Natural killer cell (primary cell): ENCODE measurements around the gene DCAF5. TPM values are rescaled to one million over a fixed set of nuclear protein-coding genes. Genes with fewer than 3 reads are reported as not detected.
A peak's percentile ranks its signal among the peaks of the same experiment; 100 is the strongest.

Source experiments
- ATAC-seq, 3 donors: fragments of 150-1000 bp in 2 of 3; fragments of 200-7000 bp in 1 of 3; cut with Tn5 transposase; 1 replicate in 1 of 3; 2 replicates in 2 of 3; pipeline ENCODE4 v1.10.0; 2021; ENCODE audit warnings: mild to moderate bottlenecking in 2 of 3, moderate library complexity in 2 of 3
- DNase-seq, 2 donors: peaks; one replicate each; pipeline versions ENCODE4 v3.0.0 to v3.0.0-alpha.2; 2013 to 2021; ENCODE audit warnings: mixed read lengths in 1 of 2
- H3K27ac ChIP-seq: one replicate; pipeline ENCODE4 v1.5.1; 2013; ENCODE audit warnings: mild to moderate bottlenecking, low read length
- H3K27me3 ChIP-seq: one replicate; pipeline ENCODE4 v1.6.1; 2013; ENCODE audit warnings: low read length; ENCODE audit not compliant: control insufficient read depth, insufficient read depth
- H3K36me3 ChIP-seq: one replicate; pipeline ENCODE4 v1.6.1; 2013; ENCODE audit warnings: low read length; ENCODE audit not compliant: control insufficient read depth, insufficient read depth
- H3K4me1 ChIP-seq: one replicate; pipeline ENCODE4 v1.6.1; 2013; ENCODE audit warnings: low read length; ENCODE audit not compliant: control insufficient read depth, insufficient read depth
- H3K4me3 ChIP-seq: one replicate; pipeline ENCODE4 v1.5.1; 2013; ENCODE audit warnings: low read length
- H3K9me3 ChIP-seq: one replicate; pipeline ENCODE4 v1.6.1; 2013; ENCODE audit warnings: low read length; ENCODE audit not compliant: control insufficient read depth, insufficient read depth
- H3K27ac Mint-ChIP-seq, 2 donors: one replicate each; pipeline ENCODE4 v1.8.0; 2022; ENCODE audit warnings: mild to moderate bottlenecking in 2 of 2, mixed read lengths in 2 of 2, moderate library complexity in 1 of 2
- H3K27me3 Mint-ChIP-seq, 2 donors: one replicate each; pipeline ENCODE4 v1.8.0; 2022; ENCODE audit warnings: low read depth in 2 of 2, mixed read lengths in 2 of 2
- H3K36me3 Mint-ChIP-seq: one replicate; pipeline ENCODE4 v1.8.0; 2022; ENCODE audit warnings: mixed read lengths
- H3K4me1 Mint-ChIP-seq, 2 donors: one replicate each; pipeline ENCODE4 v1.8.0; 2022; ENCODE audit warnings: mixed read lengths in 2 of 2
- H3K4me3 Mint-ChIP-seq: one replicate; pipeline ENCODE4 v1.8.0; 2022; ENCODE audit warnings: mild to moderate bottlenecking, moderate library complexity, mixed read lengths
- H3K9me3 Mint-ChIP-seq, 2 donors: one replicate each; pipeline ENCODE4 v1.8.0; 2022; ENCODE audit warnings: mixed read lengths in 2 of 2
- WGBS: methylation state at CpG from one replicate; pipeline ENCODE4 v1.1.7; 2013; ENCODE audit warnings: missing lambda C conversion rate; ENCODE audit not compliant: insufficient coverage; 5-methylcytosine and 5-hydroxymethylcytosine counted together
- intact Hi-C: fragments of 100-400 bp; cut with micrococcal nuclease; formaldehyde crosslinking; loops from one replicate; pipeline ENCODE4 v1.14.2; 2022
- total RNA-seq, 4 donors: library from RNA; stranded (reverse); fragments of 120-200 nt in 1 of 4; gene quantifications; one replicate each; pipeline versions ENCODE4 v1.2.3 to v1.2.4, GENCODE V29; 2013 to 2022
- TF ChIP-seq, protein P1 (sequence below): fragments of 200-600 bp; IDR thresholded peaks from one replicate; pipeline ENCODE4 v1.8.0; 2022; ENCODE audit warnings: antibody characterized with exemption

DCAF5 gene
- total RNA-seq, 3 donors from 2014 or later (not counting 1 experiment from before 2014, with no cell fraction given): 92.0 to 112 (median 99.2) TPM

DNA sequence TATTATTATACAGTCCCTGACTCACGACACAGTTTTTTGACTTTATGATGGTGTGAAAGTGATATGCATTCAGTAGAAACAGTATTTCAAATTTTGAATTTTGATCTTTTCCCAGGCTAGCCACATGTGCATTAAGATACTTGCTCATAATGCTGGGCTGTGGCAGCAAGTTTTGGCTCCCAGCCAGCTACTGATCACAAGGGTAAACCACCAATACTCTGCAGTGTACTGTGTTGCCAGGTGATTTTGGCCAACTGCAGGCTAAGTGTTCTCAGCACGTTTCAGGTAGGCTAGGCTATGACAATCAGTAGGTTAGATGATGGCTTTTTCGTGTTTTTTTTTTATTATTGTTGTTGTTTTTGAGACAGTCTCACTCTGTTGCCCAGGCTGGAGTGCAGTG lies 104.5 kb downstream of the DCAF5 start:
- 80% methylated on average over 2 of the region's 3 CpGs for WGBS
- no peak for ATAC-seq
- H3K27me3 Mint-ChIP-seq: peaks cover 0 to 2% of the 10 kb centered on the region in 2 donors

GRCh38 chr14:69047255-69047654 lies 105.7 kb downstream of the DCAF5 start:
- intact Hi-C loops: no loop called here
- TF ChIP-seq, protein P1, sequence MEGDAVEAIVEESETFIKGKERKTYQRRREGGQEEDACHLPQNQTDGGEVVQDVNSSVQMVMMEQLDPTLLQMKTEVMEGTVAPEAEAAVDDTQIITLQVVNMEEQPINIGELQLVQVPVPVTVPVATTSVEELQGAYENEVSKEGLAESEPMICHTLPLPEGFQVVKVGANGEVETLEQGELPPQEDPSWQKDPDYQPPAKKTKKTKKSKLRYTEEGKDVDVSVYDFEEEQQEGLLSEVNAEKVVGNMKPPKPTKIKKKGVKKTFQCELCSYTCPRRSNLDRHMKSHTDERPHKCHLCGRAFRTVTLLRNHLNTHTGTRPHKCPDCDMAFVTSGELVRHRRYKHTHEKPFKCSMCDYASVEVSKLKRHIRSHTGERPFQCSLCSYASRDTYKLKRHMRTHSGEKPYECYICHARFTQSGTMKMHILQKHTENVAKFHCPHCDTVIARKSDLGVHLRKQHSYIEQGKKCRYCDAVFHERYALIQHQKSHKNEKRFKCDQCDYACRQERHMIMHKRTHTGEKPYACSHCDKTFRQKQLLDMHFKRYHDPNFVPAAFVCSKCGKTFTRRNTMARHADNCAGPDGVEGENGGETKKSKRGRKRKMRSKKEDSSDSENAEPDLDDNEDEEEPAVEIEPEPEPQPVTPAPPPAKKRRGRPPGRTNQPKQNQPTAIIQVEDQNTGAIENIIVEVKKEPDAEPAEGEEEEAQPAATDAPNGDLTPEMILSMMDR: no peak
- Histone ChIP-seq H3K27me3 (no peaks in the 10 kb centered on the region), H3K4me1 (peaks cover 11% of the 10 kb centered on the region), H3K27ac (no peak overlapping the region), H3K9me3 (no peaks in the 10 kb centered on the region), H3K36me3 (peaks cover 6% of the 10 kb centered on the region), H3K4me3 (no peak overlapping the region)
- Mint-ChIP-seq H3K27ac (peak overlapping the region in 1 of 2 donors; percentile 45), H3K36me3 (no peaks in the 10 kb centered on the region), H3K4me3 (no peak overlapping the region), H3K4me1 (peaks cover 15 to 29% of the 10 kb centered on the region in 2 donors), H3K9me3 (no peaks in the 10 kb centered on the region), H3K27me3 (peaks cover 0 to 3% of the 10 kb centered on the region in 2 donors)
- ATAC-seq (no peak), DNase-seq (no peak)
- WGBS: 93% methylated on average over 1 of the region's 1 CpG

More for the DNA sequence above, 104.5 kb downstream of the DCAF5 start:
- Histone ChIP-seq H3K4me1 (peaks cover 10% of the 10 kb centered on the region), H3K27me3 (no peaks in the 10 kb centered on the region), H3K36me3 (peaks cover 8% of the 10 kb centered on the region), H3K4me3 (no peak overlapping the region), H3K27ac (no peak overlapping the region), H3K9me3 (no peaks in the 10 kb centered on the region)
- H3K4me1 Mint-ChIP-seq: peaks cover 19 to 31% of the 10 kb centered on the region in 2 donors
- H3K9me3 Mint-ChIP-seq: no peaks in the 10 kb centered on the region
- no peak overlapping the region for H3K27ac Mint-ChIP-seq
- TF ChIP-seq, protein P1: no peak
- H3K36me3 Mint-ChIP-seq: peaks cover 10% of the 10 kb centered on the region
- intact Hi-C loops: no loop called here
- DNase-seq: peak in 1 of 2 donors; percentile 60
- H3K4me3 Mint-ChIP-seq: no peak overlapping the region

GRCh38 chr14:69046476-69046860 lies 106.5 kb downstream of the DCAF5 start:
- Histone ChIP-seq H3K27ac (no peak overlapping the region), H3K4me1 (peaks cover 11% of the 10 kb centered on the region)
- 92% methylated on average over 7 of the region's 7 CpGs for WGBS

More at GRCh38 chr14:69046476-69046860, 106.5 kb downstream of the DCAF5 start:
- Mint-ChIP-seq H3K4me3 (no peak overlapping the region), H3K27me3 (peaks cover 0 to 7% of the 10 kb centered on the region in 2 donors), H3K27ac (no peak overlapping the region), H3K4me1 (peaks cover 14 to 23% of the 10 kb centered on the region in 2 donors), H3K36me3 (no peaks in the 10 kb centered on the region), H3K9me3 (no peaks in the 10 kb centered on the region)
- DNase-seq: no peak
- no peaks in the 10 kb centered on the region for H3K27me3 ChIP-seq
- TF ChIP-seq, protein P1: no peak
- no peak overlapping the region for H3K4me3 ChIP-seq
- no peaks in the 10 kb centered on the region for H3K9me3 ChIP-seq
- peaks cover 6% of the 10 kb centered on the region for H3K36me3 ChIP-seq
- ATAC-seq: no peak
- intact Hi-C loops: no loop called here
